ENCODE measurements around the gene SLC30A5. TPM values are rescaled to one million over a fixed set of nuclear protein-coding genes. Genes with fewer than 3 reads are reported as not detected.

Gene SLC30A5
- total and polyA plus RNA-seq, 10 of the 15 experiments (the other 5 are each of a cell fraction or from before 2014, with no cell fraction given): 14.7 to 67.9 (median 38.4) TPM

- in situ Hi-C loops (cut with MboI): no loop called here
- BruUV-seq (replicated peaks): no TSS peak
- peaks cover 2 to 20% of the 10 kb centered on the region in 2 experiments; a peak in 3 of 4 replicates for H3K36me3 ChIP-seq (ENCODE audit: control insufficient read depth in 2 of 2, insufficient read depth in 2 of 2, low read length in 1 of 2)
These were observed 76.7 kb downstream of the SLC30A5 start for GRCh38 chr5:69170495-69170894.

More at GRCh38 chr5:69170495-69170894, 76.7 kb downstream of the SLC30A5 start:
- peaks cover 28% of the 10 kb centered on the region for H3K79me2 ChIP-seq (ENCODE audit: control insufficient read depth, insufficient read depth, low read length)
- RAD21 ChIA-PET (ENCODE audit: unreplicated experiment): no interaction called here
- SMC1A ChIA-PET (ENCODE audit: uncharacterized antibody, unreplicated experiment): interaction anchor here (1.0 kb wide), 1 partner anchor 64 kb away, joined by 3 read pairs; no protein-coding TSS in a partner anchor
- no peak overlapping the region for H3K27ac ChIP-seq (ENCODE audit: control insufficient read depth, insufficient read depth)
- ATAC-seq (no peak), FAIRE-seq (no peak), DNase-seq (ENCODE audit: low read depth, low spot score) (no peak)
- intact Hi-C loops (cut with micrococcal nuclease; ENCODE audit: unreplicated experiment): no loop called here
- H3K4me2 ChIP-seq (ENCODE audit: control insufficient read depth, insufficient read depth): peak overlapping the region; percentile 9; the same call in 1 of the 2 replicates
- TF ChIP-seq RFX5 (IDR thresholded peaks at IDR 0.05; ENCODE audit: low read depth, low read length) (no peak), STAT3 (IDR thresholded peaks at IDR 0.05; ENCODE audit: low read depth, low read length) (no peak), HSF1 (IDR thresholded peaks at IDR 0.05; ENCODE audit: low read depth, low read length) (no peak), ASH2L (IDR thresholded peaks at IDR 0.05; ENCODE audit: borderline replicate concordance, low read depth) (no peak), MAX (IDR thresholded peaks at IDR 0.05; ENCODE audit: low read depth, low read length) (no peak), SMARCA5 (IDR thresholded peaks at IDR 0.05) (no peak), RAD51 (IDR thresholded peaks at IDR 0.05) (no peak), MLLT1 (IDR thresholded peaks at IDR 0.05) (no peak), RB1 (IDR thresholded peaks at IDR 0.05; ENCODE audit: borderline replicate concordance) (no peak), TBL1XR1 (IDR thresholded peaks at IDR 0.05; ENCODE audit: low read depth, low read length) (no peak), MXI1 (IDR thresholded peaks at IDR 0.05; ENCODE audit: low read depth, low read length) (no peak)
- CTCF ChIA-PET: interaction anchor here (1.1 kb wide), 1 partner anchor 66 kb away, joined by 4 read pairs; no protein-coding TSS in a partner anchor
- no peaks in the 10 kb centered on the region for H3K9me3 ChIP-seq (replicated peaks; ENCODE audit: control insufficient read depth, insufficient read depth, low read length)
- H3K27me3 ChIP-seq (replicated peaks in 1 of 2; ENCODE audit: control insufficient read depth in 2 of 2, insufficient read depth in 2 of 2, low read length in 1 of 2): no peaks in the 10 kb centered on the region
- WGBS (ENCODE audit: insufficient coverage, insufficient replicate concordance, low lambda C conversion rate, missing lambda C conversion rate): 100% methylated on average over 1 of the region's 1 CpG
- no peak overlapping the region for H3K4me3 ChIP-seq
- no peak overlapping the region for H2AFZ ChIP-seq (ENCODE audit: control insufficient read depth, low read depth, low read length)
- H3K9ac ChIP-seq (ENCODE audit: control insufficient read depth, insufficient read depth, low read length): no peak overlapping the region
- POLR2A ChIA-PET: interaction anchor here (1.0 kb wide), 1 partner anchor 18 kb away, joined by 4 read pairs; no protein-coding TSS in a partner anchor
- H4K20me1 ChIP-seq (ENCODE audit: control insufficient read depth, insufficient read depth): no peaks in the 10 kb centered on the region
- no peaks in the 10 kb centered on the region for H3K4me1 ChIP-seq (ENCODE audit: control insufficient read depth, insufficient read depth, low read length)

All from GM12878 (cell line).